Subcutaneous adipose tissue (tissue), 4 donors: ENCODE data around the gene WWTR1. TPM values are rescaled to one million over a fixed set of nuclear protein-coding genes. Genes with fewer than 3 reads are reported as not detected.

Experiments
- total RNA-seq, 4 donors: library from RNA; depleted of rRNA; stranded (reverse); fragments of >200 nt; gene quantifications; one replicate each; pipeline ENCODE4 v1.1.0, GENCODE V29; 2016
- TF ChIP-seq, protein P1 (sequence below): fragments of 450-650 bp; IDR thresholded peaks from one replicate; pipeline ENCODE4 v1.5.1; 2016; ENCODE audit warnings: low read depth, mild to moderate bottlenecking, control low read depth, antibody characterized with exemption, moderate library complexity

WWTR1 gene
- total RNA-seq, 4 donors from 2014 or later: 47.9 to 89.3 (median 62.4) TPM

DNA sequence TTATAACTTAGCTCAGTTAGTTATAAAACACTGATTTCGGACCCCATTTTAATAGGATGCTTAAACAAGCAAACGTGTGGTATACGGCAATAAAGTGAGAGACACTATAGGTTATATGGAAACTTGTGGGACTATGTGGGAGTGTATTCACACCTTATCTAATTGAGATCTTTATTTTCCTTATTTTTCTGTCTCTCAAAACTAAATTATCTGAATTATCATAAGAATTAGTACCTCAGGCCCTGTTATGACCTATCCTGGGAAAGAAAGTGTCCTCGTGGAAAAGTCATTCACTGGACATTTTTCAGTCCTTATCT, 14.4 kb downstream of the WWTR1 start:
- TF ChIP-seq, protein P1, sequence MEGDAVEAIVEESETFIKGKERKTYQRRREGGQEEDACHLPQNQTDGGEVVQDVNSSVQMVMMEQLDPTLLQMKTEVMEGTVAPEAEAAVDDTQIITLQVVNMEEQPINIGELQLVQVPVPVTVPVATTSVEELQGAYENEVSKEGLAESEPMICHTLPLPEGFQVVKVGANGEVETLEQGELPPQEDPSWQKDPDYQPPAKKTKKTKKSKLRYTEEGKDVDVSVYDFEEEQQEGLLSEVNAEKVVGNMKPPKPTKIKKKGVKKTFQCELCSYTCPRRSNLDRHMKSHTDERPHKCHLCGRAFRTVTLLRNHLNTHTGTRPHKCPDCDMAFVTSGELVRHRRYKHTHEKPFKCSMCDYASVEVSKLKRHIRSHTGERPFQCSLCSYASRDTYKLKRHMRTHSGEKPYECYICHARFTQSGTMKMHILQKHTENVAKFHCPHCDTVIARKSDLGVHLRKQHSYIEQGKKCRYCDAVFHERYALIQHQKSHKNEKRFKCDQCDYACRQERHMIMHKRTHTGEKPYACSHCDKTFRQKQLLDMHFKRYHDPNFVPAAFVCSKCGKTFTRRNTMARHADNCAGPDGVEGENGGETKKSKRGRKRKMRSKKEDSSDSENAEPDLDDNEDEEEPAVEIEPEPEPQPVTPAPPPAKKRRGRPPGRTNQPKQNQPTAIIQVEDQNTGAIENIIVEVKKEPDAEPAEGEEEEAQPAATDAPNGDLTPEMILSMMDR: no peak

DNA sequence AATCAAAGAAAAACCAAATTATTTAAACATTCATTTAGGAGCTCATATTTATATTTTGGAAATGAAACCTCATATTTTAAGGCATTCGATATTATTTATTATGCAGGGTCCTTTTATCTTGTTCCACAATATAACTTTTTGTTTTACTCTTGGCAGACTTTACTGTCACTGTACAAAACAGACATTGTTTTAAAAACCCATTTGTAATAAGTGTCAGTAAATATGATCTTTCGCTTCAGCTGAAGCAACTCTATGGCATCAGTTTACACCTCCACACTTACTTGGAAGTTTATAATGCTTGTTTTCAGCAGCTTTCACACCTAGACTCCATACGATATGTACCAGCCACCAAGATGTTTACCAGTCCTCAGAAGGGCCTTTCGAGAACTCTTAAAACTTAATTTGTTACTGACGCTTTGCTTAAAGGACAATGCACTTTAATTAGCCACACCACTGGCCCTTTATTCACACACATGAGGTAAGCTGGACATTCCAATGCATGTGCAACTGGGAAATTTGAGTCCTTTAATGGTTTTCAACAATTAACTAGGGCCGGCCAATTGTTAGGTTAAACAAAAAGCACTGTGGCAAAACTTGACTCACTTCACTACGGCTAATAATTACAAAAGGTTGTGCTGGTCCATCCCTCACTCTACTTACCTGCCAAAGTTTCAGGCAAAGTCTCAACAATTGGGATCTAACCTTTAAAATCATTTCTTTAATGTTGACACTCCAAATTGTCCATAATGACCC, 16.7 kb downstream of the WWTR1 start:
- TF ChIP-seq, protein P1: no peak

DNA sequence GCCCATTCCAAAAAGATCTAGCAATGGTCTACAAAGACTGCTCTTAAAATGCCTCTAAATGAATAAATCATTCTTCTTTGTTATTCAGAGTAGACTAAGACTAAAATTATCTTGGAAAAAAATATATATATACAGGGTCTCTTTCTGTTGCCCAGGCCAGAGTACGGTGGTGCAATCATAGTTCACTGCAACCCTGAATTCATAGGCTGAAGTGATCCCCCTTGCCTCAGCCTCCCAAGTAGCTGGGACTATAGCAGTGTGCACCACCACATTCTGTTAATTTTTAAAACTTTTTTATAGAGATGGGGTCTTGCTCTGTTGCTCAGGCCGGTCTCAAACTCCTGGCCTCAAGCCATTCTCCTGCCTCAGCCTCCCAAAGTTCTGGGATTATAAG, 18.7 kb downstream of the WWTR1 start:
- TF ChIP-seq, protein P1: no peak

DNA sequence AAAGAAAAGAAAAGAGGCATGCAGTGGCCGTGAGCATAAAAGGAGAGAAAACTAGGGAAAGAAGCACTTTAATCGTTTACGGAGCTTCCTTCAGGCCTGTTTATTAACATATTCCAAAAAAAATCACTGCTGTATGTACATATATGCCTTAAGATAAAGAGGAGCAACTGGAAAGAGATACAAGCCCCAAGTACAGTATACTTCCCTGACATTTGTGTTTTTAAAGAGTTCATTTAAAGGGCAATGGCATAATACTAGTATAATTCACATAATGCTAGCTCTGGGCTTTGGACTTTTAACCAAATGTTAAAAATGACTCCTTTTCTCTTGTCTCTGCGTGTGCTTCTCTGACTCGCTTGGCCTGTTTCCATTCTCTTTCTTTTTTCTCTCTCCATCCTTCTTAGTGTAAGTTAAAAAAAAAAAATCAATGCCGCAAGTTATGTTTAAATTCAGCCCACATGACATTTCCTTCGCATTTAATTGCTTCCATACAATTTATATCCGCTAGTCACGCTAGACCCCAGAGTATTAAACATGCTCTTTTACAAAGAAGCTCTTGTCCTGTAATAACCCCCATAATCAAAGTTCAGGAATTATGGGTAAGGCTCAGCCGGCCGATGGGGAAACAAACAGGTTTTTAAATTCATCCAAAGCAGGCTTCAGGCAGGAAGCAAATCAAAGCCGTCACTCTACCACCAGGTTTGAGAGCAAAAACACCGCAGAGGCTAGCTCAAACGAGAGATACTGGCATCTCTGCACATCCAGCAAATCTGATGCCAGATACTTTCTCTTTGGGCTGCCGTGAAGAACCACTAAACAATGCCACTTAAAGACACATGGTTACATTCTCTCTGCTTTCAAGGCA, 19.4 kb downstream of the WWTR1 start:
- TF ChIP-seq, protein P1: no peak

DNA sequence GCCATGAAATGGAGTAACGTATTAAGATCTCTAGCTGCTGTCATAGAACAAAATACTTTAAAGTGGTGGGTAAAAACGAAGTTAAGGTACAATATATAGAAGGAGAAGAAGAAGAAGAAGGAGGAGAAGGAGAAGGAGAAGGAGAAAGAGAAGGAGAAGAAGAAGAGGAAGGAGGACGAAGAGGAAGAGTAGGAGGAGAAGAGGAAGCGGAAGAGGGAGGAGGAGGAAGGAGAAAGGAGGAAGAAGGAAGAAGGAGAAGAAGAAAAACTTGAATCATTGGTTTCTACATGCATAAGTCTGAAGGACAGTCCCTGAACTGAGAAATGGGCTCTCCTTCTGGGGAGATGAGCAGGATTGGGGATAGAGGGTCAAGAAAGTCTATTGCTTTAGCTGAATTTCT, 22.4 kb downstream of the WWTR1 start:
- TF ChIP-seq, protein P1: no peak

DNA sequence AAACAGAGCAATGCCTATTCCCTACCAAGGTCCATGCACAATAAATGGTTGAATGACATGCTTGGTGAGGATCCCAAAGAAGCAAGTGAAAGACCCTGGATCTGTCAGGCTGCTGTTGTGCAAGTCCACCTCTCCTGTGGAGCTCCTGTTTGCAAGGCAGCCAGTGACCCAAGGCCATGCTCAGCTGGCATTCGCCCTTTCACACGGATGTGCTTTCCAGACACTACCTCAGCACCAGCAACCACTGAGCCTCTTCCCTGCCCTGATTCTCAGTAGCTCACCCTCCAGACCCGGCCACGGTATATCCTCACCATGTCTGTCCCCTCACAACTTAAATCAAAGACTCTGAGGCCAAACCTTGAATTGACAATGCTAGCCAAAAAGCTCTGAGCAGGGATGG, 23.3 kb downstream of the WWTR1 start:
- TF ChIP-seq, protein P1: no peak

DNA sequence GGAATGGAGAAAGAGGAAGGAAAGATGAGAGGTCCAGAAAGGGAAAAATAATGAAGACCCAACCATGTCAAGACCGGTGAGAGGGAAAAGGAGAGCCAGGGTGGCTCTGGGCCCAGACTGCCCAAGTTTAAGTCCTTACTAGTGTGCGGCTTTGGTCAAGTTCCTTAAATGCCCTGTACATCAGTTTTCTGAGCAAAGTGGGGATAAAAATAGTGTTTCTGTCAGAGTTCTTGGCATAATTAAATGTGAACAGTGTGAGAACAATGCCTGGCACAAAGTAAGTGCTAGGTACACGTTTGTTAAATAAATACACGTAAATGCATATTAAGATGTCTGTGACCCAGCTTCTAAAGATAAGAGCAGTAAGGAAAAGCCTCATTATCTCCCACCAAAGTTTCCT, 23.8 kb downstream of the WWTR1 start:
- TF ChIP-seq, protein P1: no peak
